Rectal smooth muscle tissue (tissue), 1 donor: ENCODE data around the gene LRP11.

ENCODE experiments used
- H3K27ac ChIP-seq: one replicate; pipeline ENCODE4 v1.7.0; 2013; ENCODE audit warnings: low read depth, low read length, inconsistent platforms
- H3K27me3 ChIP-seq: one replicate; pipeline ENCODE4 v1.7.0; 2013; ENCODE audit warnings: low read length; ENCODE audit not compliant: control insufficient read depth, insufficient read depth
- H3K36me3 ChIP-seq: one replicate; pipeline ENCODE4 v1.7.0; 2013; ENCODE audit warnings: low read length; ENCODE audit not compliant: control insufficient read depth, insufficient read depth
- H3K4me1 ChIP-seq: one replicate; pipeline ENCODE4 v1.7.0; 2013; ENCODE audit warnings: low read length; ENCODE audit not compliant: control insufficient read depth, insufficient read depth
- H3K4me3 ChIP-seq: one replicate; pipeline ENCODE4 v1.7.0; 2013; ENCODE audit warnings: low read length
- H3K9ac ChIP-seq: one replicate; pipeline ENCODE4 v1.7.0; 2013; ENCODE audit warnings: low read length

The LRP11 gene

GRCh38 chr6:149781715-149782114, 82.4 kb downstream of the LRP11 start:
- H3K27ac ChIP-seq = no peak overlapping the region
- peaks cover 6% of the 10 kb centered on the region for H3K36me3 ChIP-seq
- no peaks in the 10 kb centered on the region for H3K27me3 ChIP-seq
- H3K9ac ChIP-seq = no peak overlapping the region
- no peak overlapping the region for H3K4me3 ChIP-seq
- no peaks in the 10 kb centered on the region for H3K4me1 ChIP-seq

DNA sequence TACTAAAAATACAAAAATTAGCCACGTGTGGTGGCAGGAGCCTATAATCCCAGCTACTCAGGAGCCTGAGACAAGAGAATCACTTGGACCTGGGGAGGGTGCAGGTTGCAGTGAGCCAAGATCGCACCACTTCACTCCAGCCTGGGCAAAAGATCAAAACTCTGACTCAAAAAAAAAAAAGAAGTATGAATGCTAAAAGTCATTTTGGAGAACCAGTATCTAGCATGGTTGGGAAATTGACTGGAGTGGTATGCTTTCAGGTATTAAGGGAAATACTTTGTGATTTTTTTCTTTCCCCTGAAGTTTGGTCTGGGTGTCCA, 84.6 kb downstream of the LRP11 start:
- Histone ChIP-seq H3K4me3 (no peak overlapping the region), H3K36me3 (peaks cover 8% of the 10 kb centered on the region), H3K27me3 (no peaks in the 10 kb centered on the region), H3K27ac (no peak overlapping the region), H3K4me1 (no peaks in the 10 kb centered on the region), H3K9ac (no peak overlapping the region)

DNA sequence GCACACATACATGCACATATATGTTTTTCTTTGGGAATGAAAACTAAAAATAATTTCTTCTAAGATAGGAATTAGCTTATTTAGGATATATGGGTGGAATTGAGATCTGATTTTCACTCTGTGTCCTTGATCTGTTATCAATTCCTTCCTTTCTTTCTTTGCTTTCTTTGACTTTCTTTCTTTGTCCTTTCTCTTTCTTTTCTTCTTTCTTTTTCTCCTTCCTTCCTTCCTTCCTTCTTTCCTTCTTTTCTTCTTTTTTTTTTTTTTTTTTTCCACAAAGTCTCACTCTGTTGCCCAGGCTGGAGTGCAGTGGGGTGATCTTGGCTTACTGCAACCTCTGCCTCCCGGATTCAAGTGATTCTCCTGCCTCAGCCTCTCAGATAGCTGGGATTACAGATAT, 86.5 kb downstream of the LRP11 start:
- no peak overlapping the region for H3K27ac ChIP-seq
- peaks cover 5% of the 10 kb centered on the region for H3K36me3 ChIP-seq
- no peak overlapping the region for H3K4me3 ChIP-seq
- H3K9ac ChIP-seq = no peak overlapping the region
- no peaks in the 10 kb centered on the region for H3K27me3 ChIP-seq
- H3K4me1 ChIP-seq = no peaks in the 10 kb centered on the region

DNA sequence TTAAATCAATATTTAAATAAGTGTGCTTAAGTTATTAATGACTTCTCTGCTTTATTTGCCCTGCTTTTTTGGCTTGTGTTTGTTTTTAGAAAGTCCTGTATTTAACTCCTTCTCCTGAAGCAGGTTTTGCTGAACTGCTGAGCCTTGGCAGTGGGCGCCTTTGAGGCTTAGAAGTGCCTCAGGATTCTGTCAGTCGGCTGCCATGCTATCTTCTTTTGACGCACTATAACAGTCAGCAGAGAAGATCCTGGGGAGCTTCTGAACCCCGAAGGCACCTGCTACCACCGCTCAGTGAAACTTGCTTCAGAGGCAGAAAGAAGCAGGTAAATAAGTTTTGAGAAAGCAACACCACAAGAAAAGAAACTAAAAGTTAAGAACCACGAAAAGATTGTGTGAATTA, 92.2 kb downstream of the LRP11 start:
- Histone ChIP-seq H3K27ac (no peak overlapping the region), H3K36me3 (peaks cover 8% of the 10 kb centered on the region), H3K9ac (no peak overlapping the region), H3K27me3 (no peaks in the 10 kb centered on the region), H3K4me3 (no peak overlapping the region), H3K4me1 (no peaks in the 10 kb centered on the region)

GRCh38 chr6:149771185-149771584, 93.0 kb downstream of the LRP11 start:
- Histone ChIP-seq H3K27ac (no peak overlapping the region), H3K4me3 (no peak overlapping the region), H3K27me3 (no peaks in the 10 kb centered on the region), H3K4me1 (no peaks in the 10 kb centered on the region), H3K36me3 (peaks cover 6% of the 10 kb centered on the region), H3K9ac (no peak overlapping the region)

DNA sequence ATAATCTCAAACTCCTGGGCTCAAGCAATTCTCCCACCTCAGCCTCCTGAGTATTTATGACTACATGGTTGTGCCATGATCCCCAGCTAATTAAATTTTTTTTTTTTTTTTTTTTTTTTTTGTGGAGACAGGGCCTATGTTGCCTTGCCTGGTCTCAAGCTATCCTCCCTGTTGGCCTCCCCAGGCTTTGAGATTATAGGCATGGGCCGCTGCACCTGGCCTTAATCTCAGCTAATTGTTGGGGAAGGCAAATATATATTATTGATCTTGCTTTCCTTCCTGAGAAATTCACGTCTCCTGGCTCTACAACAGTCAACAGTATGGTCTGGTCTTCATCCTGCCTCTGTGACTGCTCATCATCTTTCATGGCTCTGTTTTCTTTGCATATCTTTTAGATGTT, 94.5 kb downstream of the LRP11 start:
- H3K27ac ChIP-seq = no peak overlapping the region
- H3K27me3 ChIP-seq = no peaks in the 10 kb centered on the region
- no peak overlapping the region for H3K9ac ChIP-seq
- H3K4me1 ChIP-seq = no peaks in the 10 kb centered on the region
- H3K4me3 ChIP-seq = no peak overlapping the region
- H3K36me3 ChIP-seq = peaks cover 6% of the 10 kb centered on the region
